H1 (cell line): ENCODE measurements around the gene ADRA2C. TPM values are rescaled to one million over a fixed set of nuclear protein-coding genes. Genes with fewer than 3 reads are reported as not detected.

Experiments used
- EP300 ChIP-seq, 2 experiments: IDR thresholded peaks; 1 replicate in 1 of 2; 2 replicates in 1 of 2; pipeline ENCODE4 v1.6.1; 2011 to 2012; ENCODE audit warnings: low read depth in 2 of 2, low read length in 2 of 2, mild to moderate bottlenecking in 2 of 2, borderline replicate concordance in 1 of 2, inconsistent platforms in 1 of 2, moderate library complexity in 1 of 2
- EZH2 ChIP-seq: fragments of 200-600 bp; sonication (generic); IDR thresholded peaks from 2 replicates; pipeline ENCODE4 v1.7.1; 2012; ENCODE audit warnings: low read depth, mild to moderate bottlenecking, moderate library complexity, low read length, inconsistent platforms; ENCODE audit not compliant: severe bottlenecking
- NANOG ChIP-seq: IDR thresholded peaks from 2 replicates; pipeline ENCODE4 v1.6.1; 2011; ENCODE audit warnings: low read length, low read depth, mild to moderate bottlenecking, inconsistent platforms; ENCODE audit not compliant: insufficient read depth, poor library complexity, severe bottlenecking
- TAF1 ChIP-seq: IDR thresholded peaks from 2 replicates; pipeline ENCODE4 v1.6.1; 2011; ENCODE audit warnings: mild to moderate bottlenecking, low read depth, low read length
- YY1 ChIP-seq: IDR thresholded peaks from 2 replicates; pipeline ENCODE4 v1.6.1; 2011; ENCODE audit warnings: low read depth, mild to moderate bottlenecking, low read length
- polyA plus RNA-seq, 7 experiments: library from polyadenylated mRNA; depleted of rRNA in 3 of 7; stranded (reverse) in 5 of 7; unstranded in 2 of 7; fragments of >200 nt in 5 of 7; fragments of 200-250 nt in 2 of 7; gene quantifications; 1 replicate in 5 of 7; 2 replicates in 1 of 7; 4 replicates in 1 of 7; pipeline versions ENCODE4 v1.2.1 to v1.2.3, GENCODE V29; 2011 to 2013; ENCODE audit warnings: missing spikeins in 2 of 7, mixed read lengths in 2 of 7
- total RNA-seq: library from RNA; stranded (reverse); fragmentation: NEBNext Ultra II Directional; extraction: Animal tissue kit (Norgen Biotek cat#: 25700); gene quantifications from 2 replicates; pipeline ENCODE4 v1.2.1, GENCODE V29; 2021
- TF ChIP-seq, protein P1 (sequence below): fragments of 300-600 bp; sonication (generic); IDR thresholded peaks from 2 replicates; pipeline ENCODE4 v1.7.1; 2012; ENCODE audit warnings: low read length, moderate library complexity, mild to moderate bottlenecking, inconsistent platforms; ENCODE audit not compliant: insufficient replicate concordance

Gene ADRA2C
- total and polyA plus RNA-seq, 2 of the 8 experiments (the other 6 are each of a cell fraction or from before 2014, with no cell fraction given): 14.6 to 14.8 TPM

DNA sequence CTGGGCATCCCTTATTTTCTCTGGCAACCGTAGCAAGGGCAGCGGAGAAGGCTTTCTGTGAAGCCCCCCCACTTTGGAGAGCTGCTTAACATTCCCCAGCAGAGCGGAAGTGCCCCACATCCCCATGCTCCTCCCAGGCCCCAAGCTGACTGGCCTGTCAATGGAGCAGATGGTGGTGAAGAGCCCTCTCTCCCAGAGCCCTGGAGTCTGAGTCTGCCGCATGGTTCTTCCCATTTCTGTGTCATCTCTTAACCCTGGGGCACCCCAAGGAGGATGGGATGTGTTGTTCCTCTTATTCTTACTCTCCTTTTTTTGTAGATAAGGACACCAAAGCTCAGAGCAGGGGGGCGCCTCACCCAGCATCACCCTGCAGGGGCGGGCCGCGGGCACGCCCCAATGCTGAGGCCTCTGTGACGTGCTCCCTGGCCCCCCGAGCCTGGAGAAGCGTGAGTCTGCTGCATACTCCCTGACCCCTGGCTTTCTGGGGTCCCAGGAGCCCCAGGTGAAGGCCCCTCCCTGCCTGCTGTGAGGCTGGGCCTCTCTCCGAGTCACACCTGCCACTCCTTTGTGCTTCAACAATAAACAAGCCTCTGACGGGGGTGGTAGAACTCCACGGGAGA is 35.9 kb downstream of the ADRA2C start (continued):
- TF ChIP-seq, protein P1, sequence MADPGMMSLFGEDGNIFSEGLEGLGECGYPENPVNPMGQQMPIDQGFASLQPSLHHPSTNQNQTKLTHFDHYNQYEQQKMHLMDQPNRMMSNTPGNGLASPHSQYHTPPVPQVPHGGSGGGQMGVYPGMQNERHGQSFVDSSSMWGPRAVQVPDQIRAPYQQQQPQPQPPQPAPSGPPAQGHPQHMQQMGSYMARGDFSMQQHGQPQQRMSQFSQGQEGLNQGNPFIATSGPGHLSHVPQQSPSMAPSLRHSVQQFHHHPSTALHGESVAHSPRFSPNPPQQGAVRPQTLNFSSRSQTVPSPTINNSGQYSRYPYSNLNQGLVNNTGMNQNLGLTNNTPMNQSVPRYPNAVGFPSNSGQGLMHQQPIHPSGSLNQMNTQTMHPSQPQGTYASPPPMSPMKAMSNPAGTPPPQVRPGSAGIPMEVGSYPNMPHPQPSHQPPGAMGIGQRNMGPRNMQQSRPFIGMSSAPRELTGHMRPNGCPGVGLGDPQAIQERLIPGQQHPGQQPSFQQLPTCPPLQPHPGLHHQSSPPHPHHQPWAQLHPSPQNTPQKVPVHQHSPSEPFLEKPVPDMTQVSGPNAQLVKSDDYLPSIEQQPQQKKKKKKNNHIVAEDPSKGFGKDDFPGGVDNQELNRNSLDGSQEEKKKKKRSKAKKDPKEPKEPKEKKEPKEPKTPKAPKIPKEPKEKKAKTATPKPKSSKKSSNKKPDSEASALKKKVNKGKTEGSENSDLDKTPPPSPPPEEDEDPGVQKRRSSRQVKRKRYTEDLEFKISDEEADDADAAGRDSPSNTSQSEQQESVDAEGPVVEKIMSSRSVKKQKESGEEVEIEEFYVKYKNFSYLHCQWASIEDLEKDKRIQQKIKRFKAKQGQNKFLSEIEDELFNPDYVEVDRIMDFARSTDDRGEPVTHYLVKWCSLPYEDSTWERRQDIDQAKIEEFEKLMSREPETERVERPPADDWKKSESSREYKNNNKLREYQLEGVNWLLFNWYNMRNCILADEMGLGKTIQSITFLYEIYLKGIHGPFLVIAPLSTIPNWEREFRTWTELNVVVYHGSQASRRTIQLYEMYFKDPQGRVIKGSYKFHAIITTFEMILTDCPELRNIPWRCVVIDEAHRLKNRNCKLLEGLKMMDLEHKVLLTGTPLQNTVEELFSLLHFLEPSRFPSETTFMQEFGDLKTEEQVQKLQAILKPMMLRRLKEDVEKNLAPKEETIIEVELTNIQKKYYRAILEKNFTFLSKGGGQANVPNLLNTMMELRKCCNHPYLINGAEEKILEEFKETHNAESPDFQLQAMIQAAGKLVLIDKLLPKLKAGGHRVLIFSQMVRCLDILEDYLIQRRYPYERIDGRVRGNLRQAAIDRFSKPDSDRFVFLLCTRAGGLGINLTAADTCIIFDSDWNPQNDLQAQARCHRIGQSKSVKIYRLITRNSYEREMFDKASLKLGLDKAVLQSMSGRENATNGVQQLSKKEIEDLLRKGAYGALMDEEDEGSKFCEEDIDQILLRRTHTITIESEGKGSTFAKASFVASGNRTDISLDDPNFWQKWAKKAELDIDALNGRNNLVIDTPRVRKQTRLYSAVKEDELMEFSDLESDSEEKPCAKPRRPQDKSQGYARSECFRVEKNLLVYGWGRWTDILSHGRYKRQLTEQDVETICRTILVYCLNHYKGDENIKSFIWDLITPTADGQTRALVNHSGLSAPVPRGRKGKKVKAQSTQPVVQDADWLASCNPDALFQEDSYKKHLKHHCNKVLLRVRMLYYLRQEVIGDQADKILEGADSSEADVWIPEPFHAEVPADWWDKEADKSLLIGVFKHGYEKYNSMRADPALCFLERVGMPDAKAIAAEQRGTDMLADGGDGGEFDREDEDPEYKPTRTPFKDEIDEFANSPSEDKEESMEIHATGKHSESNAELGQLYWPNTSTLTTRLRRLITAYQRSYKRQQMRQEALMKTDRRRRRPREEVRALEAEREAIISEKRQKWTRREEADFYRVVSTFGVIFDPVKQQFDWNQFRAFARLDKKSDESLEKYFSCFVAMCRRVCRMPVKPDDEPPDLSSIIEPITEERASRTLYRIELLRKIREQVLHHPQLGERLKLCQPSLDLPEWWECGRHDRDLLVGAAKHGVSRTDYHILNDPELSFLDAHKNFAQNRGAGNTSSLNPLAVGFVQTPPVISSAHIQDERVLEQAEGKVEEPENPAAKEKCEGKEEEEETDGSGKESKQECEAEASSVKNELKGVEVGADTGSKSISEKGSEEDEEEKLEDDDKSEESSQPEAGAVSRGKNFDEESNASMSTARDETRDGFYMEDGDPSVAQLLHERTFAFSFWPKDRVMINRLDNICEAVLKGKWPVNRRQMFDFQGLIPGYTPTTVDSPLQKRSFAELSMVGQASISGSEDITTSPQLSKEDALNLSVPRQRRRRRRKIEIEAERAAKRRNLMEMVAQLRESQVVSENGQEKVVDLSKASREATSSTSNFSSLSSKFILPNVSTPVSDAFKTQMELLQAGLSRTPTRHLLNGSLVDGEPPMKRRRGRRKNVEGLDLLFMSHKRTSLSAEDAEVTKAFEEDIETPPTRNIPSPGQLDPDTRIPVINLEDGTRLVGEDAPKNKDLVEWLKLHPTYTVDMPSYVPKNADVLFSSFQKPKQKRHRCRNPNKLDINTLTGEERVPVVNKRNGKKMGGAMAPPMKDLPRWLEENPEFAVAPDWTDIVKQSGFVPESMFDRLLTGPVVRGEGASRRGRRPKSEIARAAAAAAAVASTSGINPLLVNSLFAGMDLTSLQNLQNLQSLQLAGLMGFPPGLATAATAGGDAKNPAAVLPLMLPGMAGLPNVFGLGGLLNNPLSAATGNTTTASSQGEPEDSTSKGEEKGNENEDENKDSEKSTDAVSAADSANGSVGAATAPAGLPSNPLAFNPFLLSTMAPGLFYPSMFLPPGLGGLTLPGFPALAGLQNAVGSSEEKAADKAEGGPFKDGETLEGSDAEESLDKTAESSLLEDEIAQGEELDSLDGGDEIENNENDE: no peak
- TF ChIP-seq EP300 (IDR thresholded peaks at IDR 0.05; ENCODE audit: borderline replicate concordance in 1 of 2, low read depth in 2 of 2, low read length in 2 of 2) (no peak), YY1 (no peak), TAF1 (no peak), NANOG (no peak), EZH2 (no peak)
